ENCODE results near the gene HIVEP1. TPM values are rescaled to one million over a fixed set of nuclear protein-coding genes. Genes with fewer than 3 reads are reported as not detected.

Gene HIVEP1
- total and polyA plus RNA-seq, 3 donors from 2014 or later = 15.5 to 53.3 (median 44.1) TPM

DNA sequence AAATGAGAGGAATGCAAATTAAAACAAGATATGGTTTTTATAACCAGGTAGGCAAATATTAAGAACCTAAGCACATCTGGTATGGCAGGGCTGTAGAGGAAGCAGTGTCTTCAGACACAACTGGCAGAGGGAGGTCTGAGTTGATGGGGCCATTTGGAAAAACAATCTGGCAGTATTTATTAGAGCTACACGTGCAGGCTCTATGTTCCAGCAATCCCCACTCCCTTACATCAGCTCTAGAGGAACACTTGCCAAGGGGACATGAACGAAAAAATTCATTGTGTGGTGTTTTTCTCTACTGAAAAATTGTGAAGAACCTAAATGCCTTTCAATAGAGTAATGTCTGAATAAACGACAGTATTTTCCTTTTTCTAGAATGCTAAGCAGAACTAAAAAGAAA lies 166.4 kb downstream of the HIVEP1 start:
- TF ChIP-seq POLR2A (IDR thresholded peaks at IDR 0.05) = no peak
- TF ChIP-seq, protein P1, sequence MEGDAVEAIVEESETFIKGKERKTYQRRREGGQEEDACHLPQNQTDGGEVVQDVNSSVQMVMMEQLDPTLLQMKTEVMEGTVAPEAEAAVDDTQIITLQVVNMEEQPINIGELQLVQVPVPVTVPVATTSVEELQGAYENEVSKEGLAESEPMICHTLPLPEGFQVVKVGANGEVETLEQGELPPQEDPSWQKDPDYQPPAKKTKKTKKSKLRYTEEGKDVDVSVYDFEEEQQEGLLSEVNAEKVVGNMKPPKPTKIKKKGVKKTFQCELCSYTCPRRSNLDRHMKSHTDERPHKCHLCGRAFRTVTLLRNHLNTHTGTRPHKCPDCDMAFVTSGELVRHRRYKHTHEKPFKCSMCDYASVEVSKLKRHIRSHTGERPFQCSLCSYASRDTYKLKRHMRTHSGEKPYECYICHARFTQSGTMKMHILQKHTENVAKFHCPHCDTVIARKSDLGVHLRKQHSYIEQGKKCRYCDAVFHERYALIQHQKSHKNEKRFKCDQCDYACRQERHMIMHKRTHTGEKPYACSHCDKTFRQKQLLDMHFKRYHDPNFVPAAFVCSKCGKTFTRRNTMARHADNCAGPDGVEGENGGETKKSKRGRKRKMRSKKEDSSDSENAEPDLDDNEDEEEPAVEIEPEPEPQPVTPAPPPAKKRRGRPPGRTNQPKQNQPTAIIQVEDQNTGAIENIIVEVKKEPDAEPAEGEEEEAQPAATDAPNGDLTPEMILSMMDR (IDR thresholded peaks at IDR 0.05) = no peak
- intact Hi-C loops (cut with DNase I; ENCODE audit: low total_unique reads) = no loop called here
- no peaks in the 10 kb centered on the region for H3K4me1 ChIP-seq
- H3K4me3 ChIP-seq = no peak overlapping the region
- DNase-seq = no peak
- H3K27ac ChIP-seq = no peak overlapping the region
- WGBS, 2 donors = 66 to 69% methylated on average over 3 of the region's 3 CpGs
- H3K9me3 ChIP-seq = no peaks in the 10 kb centered on the region
- no peaks in the 10 kb centered on the region for H3K27me3 ChIP-seq
- H3K36me3 ChIP-seq (ENCODE audit: low read depth, missing control alignments) = no peaks in the 10 kb centered on the region

GRCh38 chr6:12181481-12181880 lies 169.4 kb downstream of the HIVEP1 start:
- Histone ChIP-seq H3K36me3 (ENCODE audit: low read depth, missing control alignments) (no peaks in the 10 kb centered on the region), H3K9me3 (no peaks in the 10 kb centered on the region), H3K27ac (no peak overlapping the region), H3K27me3 (no peaks in the 10 kb centered on the region), H3K4me1 (no peaks in the 10 kb centered on the region), H3K4me3 (no peak overlapping the region)
- intact Hi-C loops (cut with DNase I; ENCODE audit: low total_unique reads) = no loop called here
- 93 to 96% methylated on average over 4 of the region's 4 CpGs for WGBS, 2 donors
- no peak for DNase-seq
- TF ChIP-seq, protein P1 (IDR thresholded peaks at IDR 0.05) = no peak
- TF ChIP-seq POLR2A (IDR thresholded peaks at IDR 0.05) = no peak

DNA sequence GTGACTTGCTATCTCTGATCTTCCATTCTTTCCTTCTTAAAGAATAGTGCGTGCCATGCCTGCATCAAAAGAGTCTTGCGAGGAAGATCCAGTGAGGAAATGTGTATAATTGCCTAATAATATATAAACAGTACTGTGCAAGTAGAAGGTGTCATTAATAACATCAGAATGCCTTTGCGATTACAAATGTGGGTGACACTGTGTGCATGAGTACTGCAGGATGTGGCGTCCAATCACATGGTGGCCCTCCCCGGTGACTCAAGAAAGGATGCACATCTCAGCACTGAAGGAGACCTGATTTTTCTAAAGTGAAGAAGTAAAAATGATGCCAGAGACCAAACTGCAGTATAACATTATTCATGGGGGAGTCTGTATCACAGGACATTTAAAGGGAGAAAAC lies 170.6 kb downstream of the HIVEP1 start:
- no peak overlapping the region for H3K4me3 ChIP-seq
- intact Hi-C loops (cut with DNase I; ENCODE audit: low total_unique reads) = no loop called here
- H3K27ac ChIP-seq = no peak overlapping the region
- H3K4me1 ChIP-seq = no peaks in the 10 kb centered on the region
- H3K36me3 ChIP-seq (ENCODE audit: low read depth, missing control alignments) = no peaks in the 10 kb centered on the region
- DNase-seq = no peak
- no peaks in the 10 kb centered on the region for H3K27me3 ChIP-seq
- WGBS, 2 donors = 93 to 95% methylated on average over 5 of the region's 5 CpGs
- H3K9me3 ChIP-seq = no peaks in the 10 kb centered on the region
- TF ChIP-seq, protein P1 (IDR thresholded peaks at IDR 0.05) = no peak
- TF ChIP-seq POLR2A (IDR thresholded peaks at IDR 0.05) = no peak

- no peak for DNase-seq
- H3K9me3 ChIP-seq = no peaks in the 10 kb centered on the region
- H3K4me3 ChIP-seq = no peak overlapping the region
- no peak overlapping the region for H3K27ac ChIP-seq
- H3K36me3 ChIP-seq (ENCODE audit: low read depth, missing control alignments) = no peaks in the 10 kb centered on the region
- 93% methylated on average over 6 of the region's 6 CpGs for WGBS, 2 donors
- no peaks in the 10 kb centered on the region for H3K4me1 ChIP-seq
- H3K27me3 ChIP-seq = no peaks in the 10 kb centered on the region
- TF ChIP-seq POLR2A (IDR thresholded peaks at IDR 0.05) = no peak
- TF ChIP-seq, protein P1 (IDR thresholded peaks at IDR 0.05) = no peak
- intact Hi-C loops (cut with DNase I; ENCODE audit: low total_unique reads) = no loop called here
These were observed 173.1 kb downstream of the HIVEP1 start for GRCh38 chr6:12185081-12185673.

DNA sequence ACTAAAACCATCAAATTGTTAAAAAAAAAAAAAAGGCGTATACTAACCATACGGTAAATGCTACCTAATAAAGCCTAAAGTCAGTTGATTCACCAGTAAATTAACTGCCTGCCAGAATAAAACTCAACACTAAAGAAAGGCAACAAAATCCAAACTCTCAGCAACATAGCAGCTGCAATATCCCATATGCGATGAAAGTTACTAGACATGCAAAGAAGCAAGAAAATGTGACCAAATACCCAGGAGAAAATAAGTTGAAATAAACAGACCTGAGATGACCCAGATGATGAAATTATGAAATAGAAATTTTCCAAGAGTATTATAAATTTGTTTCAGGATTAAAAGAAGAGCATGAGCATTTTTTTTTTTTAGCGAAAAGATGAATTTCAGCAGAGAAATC lies 174.4 kb downstream of the HIVEP1 start:
- Histone ChIP-seq H3K4me3 (no peak overlapping the region), H3K27me3 (no peaks in the 10 kb centered on the region), H3K4me1 (no peaks in the 10 kb centered on the region), H3K36me3 (ENCODE audit: low read depth, missing control alignments) (no peaks in the 10 kb centered on the region), H3K27ac (no peak overlapping the region), H3K9me3 (no peaks in the 10 kb centered on the region)
- intact Hi-C loops (cut with DNase I; ENCODE audit: low total_unique reads) = no loop called here
- TF ChIP-seq, protein P1 (IDR thresholded peaks at IDR 0.05) = no peak
- TF ChIP-seq POLR2A (IDR thresholded peaks at IDR 0.05) = no peak
- DNase-seq = no peak
- WGBS, 2 donors = 71 to 97% methylated on average over 3 to 4 of the region's 4 CpGs

Data from testis (tissue), 3 donors.